Choroid plexus epithelial cell (primary cell): ENCODE results near the gene SYNCRIP.
"Not testable (repeated sequence)": the region's sequence is repeated elsewhere in the genome, so short reads cannot be mapped to it uniquely, and the experiment has no call there.

ENCODE experiments used
- DNase-seq: peaks from one replicate; pipeline ENCODE4 v3.0.0-alpha.2; 2010; ENCODE audit warnings: low read depth
- H3K4me3 ChIP-seq: 2 replicates; pipeline ENCODE4 v1.5.1; 2011; ENCODE audit warnings: low read depth, mild to moderate bottlenecking, control low read depth, low read length, moderate library complexity
- TF ChIP-seq, protein P1 (sequence below): conservative IDR thresholded peaks from 2 replicates; pipeline ENCODE4 v1.5.1; 2011; ENCODE audit warnings: low read depth, mild to moderate bottlenecking, control low read depth, inconsistent platforms, low read length, moderate library complexity

Gene SYNCRIP

DNA sequence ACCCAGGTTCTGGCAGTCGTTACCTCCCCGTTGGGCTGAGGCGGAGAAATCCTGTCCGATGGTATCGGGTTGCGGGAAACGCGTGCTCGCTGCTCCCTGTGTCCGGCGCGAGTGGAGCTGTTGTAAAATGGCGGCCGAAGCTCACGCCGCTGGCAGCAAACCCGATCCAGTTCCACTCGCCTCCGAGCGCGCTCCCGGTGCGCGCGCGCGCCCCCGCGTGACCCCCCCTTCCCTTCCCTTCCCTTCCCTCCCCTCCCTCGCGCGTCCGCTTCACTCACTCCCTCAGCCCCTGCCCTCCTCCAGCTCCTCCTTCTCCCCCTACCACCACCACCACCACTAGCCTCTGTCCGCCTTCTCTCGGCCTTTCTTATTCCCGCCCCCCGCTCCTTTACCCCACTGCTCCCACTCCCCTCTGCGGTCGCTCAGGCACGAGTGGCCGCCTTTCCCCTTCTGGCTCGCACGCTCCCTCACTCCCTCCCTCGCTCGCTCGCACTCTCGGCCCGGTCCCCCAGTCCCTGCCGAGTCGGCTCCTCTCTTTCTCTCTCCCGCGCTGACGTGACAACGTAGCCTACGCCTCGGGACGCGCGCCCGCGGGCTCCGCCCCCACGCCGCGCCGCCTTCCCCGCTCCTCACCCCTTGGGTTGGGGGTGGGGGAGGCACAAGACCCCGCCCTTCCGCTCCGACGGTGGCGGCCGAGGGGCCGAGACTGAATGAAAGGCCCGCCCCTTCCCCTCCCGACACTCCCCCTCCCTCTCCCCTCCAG, at the start of gene SYNCRIP:
SYNCRIP (minus strand) TSS at position 113 of the 763 bp plus-strand sequence. CDS start 1,447 bp downstream, outside the sequence.
- DNase-seq = peak; percentile 99
- TF ChIP-seq, protein P1, sequence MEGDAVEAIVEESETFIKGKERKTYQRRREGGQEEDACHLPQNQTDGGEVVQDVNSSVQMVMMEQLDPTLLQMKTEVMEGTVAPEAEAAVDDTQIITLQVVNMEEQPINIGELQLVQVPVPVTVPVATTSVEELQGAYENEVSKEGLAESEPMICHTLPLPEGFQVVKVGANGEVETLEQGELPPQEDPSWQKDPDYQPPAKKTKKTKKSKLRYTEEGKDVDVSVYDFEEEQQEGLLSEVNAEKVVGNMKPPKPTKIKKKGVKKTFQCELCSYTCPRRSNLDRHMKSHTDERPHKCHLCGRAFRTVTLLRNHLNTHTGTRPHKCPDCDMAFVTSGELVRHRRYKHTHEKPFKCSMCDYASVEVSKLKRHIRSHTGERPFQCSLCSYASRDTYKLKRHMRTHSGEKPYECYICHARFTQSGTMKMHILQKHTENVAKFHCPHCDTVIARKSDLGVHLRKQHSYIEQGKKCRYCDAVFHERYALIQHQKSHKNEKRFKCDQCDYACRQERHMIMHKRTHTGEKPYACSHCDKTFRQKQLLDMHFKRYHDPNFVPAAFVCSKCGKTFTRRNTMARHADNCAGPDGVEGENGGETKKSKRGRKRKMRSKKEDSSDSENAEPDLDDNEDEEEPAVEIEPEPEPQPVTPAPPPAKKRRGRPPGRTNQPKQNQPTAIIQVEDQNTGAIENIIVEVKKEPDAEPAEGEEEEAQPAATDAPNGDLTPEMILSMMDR = no peak
- peak within 1 kb of the TSS; percentile 93 for H3K4me3 ChIP-seq

DNA sequence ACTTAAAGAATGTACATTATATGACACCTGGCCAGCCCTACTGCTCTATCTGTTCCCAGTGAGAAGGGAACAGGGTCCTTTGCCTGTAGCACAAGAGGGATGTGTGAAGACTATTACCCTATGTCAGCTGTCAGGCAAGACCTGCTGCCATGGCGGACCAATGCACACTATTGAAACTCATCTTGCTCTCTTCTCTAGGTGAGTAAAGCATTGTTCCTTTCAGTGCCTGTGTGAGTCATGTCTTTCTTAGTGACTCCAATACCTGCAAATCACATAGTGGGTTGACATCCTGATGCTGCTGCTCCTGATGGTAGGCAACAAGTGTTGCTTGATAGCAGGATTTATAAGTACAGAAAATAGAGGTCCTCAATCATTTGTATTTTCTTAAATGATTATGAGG, 48.8 kb upstream of the SYNCRIP start:
- no peak overlapping the region for H3K4me3 ChIP-seq
- TF ChIP-seq, protein P1 = no peak
- no peak for DNase-seq

DNA sequence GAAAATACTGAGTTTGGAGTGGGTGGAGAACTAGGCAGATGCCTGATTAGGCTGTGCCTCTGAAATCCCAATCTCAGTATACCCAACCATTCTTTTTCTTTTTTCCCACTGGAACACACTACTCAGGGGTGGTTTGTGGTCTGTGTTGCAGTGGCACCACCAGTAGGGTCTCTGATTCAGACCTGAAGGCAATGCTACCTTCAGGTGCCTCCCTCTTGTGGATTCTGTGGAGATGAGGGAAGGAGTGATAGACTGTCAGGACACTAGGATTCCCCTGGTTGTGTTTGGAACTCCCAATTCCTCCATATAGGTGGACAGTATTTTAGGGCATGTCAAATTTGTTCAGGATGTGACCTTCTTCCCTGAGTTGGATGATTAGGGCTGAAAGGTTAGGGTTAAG, 47.4 kb upstream of the SYNCRIP start:
- H3K4me3 ChIP-seq = no peak overlapping the region
- TF ChIP-seq, protein P1 = no peak
- no peak for DNase-seq

DNA sequence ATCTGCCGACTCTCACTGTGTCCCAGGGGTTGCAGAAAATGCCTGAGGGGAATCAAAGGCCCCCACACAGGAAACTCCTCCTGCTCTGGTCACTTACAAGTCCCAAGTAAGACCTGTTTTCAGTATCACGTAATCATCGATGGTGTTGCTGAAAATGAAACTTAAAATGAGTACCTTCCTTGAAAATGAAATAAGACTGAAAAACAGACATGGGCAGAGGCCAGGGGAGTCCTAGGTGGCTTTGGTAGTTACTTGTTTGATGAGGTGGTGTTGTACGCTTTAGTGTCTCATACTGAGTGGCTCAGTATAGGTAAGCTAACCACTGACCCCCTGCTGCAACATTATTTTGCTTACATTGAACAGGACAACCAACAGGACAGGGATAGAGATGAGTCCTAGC, 43.0 kb upstream of the SYNCRIP start:
- TF ChIP-seq, protein P1 = no peak
- H3K4me3 ChIP-seq = no peak overlapping the region
- DNase-seq = no peak

DNA sequence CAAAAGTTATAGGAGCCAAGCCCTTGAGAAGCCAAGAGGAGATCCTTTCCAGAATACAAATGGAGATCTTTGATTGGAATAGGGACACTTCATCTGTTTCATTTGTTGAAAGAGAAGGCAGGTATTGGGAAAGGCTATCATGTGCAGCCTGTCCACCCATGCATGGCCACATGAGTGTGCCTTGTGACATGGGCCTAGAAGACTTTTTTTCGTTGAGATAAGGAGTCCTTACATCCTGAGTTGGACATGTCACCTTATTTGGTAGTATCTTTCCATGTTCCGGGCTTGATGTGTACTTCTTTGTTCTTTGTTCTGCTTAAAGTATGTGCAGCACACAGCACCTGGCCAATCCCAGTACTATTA, 42.1 kb upstream of the SYNCRIP start:
- TF ChIP-seq, protein P1 = no peak
- DNase-seq = no peak
- H3K4me3 ChIP-seq = no peak overlapping the region

DNA sequence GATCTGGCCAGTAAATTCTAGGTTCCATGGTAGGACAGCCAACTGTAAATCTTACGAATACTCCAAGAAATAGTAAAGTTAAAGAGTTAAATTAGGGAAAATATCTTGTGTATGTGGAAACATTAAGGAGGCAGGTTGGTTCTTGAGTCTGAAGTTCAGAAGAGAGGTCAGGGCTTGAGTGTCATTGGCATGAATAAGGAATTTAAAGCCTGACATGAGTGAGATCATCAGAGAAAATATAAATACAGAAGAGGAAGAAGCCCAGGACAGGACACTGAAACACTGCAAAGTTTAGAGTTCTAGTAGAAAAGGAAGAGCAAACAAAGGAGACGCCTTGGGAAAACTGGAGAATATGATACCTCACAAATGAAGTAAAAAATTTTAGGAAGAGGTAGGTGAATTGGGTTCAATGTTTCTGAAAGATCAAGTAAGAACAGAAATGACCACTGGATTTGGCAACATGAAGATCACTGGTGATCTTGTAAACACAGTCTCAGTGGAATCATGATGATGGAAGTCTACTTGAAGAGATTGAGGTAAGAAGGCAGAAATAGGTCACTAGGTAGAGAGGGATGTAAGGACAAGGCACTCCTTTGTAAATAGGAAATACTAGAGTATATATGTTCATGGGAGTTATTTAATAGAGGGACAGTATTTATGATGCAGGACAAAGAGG, 41.6 kb upstream of the SYNCRIP start:
- TF ChIP-seq, protein P1 = no peak
- H3K4me3 ChIP-seq = no peak overlapping the region
- peak; percentile 63 for DNase-seq

DNA sequence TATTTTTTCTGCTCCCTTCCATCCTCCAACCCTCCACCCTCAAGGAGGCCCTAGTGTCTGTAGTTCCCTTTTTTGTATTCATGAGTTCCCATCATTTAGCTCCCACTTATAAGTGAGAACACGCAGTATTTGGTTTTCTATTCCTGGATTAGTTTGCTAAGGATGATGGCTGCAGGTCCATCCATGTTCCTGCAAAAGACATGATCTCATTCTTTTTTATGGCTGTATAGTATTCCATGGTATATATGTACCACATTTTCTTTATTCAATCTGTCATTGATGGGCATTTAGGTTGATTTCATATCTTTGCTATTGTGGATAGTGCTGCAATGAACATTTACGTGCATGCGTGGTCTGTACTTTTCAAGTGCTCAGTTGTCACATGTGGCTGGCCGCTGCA, 39.2 kb upstream of the SYNCRIP start:
- not testable (repeated sequence) for DNase-seq, H3K4me3 ChIP-seq
